Measurements from ENCODE around the gene PTPN6.

Gene PTPN6

GRCh38 chr12:6942331-6942665, 8.9 kb upstream of the PTPN6 start:
- no peak for DNase-seq
- no peak overlapping the region for H3K4ac ChIP-seq (ENCODE audit: low read depth in 1 of 2, low read length in 2 of 2)
- no peaks in the 10 kb centered on the region for H3K9me3 ChIP-seq (ENCODE audit: control insufficient read depth, low read length)
- H3K9ac ChIP-seq (ENCODE audit: low read length), result peak overlapping the region; percentile 93
- H4K8ac ChIP-seq (ENCODE audit: low read length), result peak overlapping the region; percentile 47
- H3K79me1 ChIP-seq (replicated peaks; ENCODE audit: low read length, poor library complexity, severe bottlenecking), result peaks cover 11% of the 10 kb centered on the region
- H3K14ac ChIP-seq (ENCODE audit: low read length in 2 of 2), result no peak overlapping the region
- no peak overlapping the region for H2AFZ ChIP-seq (ENCODE audit: low read depth, low read length)
- H3K18ac ChIP-seq (ENCODE audit: low read depth in 1 of 2, low read length in 2 of 2), result no peak overlapping the region
- H3K4me3 ChIP-seq (ENCODE audit: insufficient read depth in 1 of 2, low read depth in 1 of 2, low read length in 2 of 2), result peak overlapping the region in 1 of 2 experiments; percentile 30
- H3K4me1 ChIP-seq (ENCODE audit: control insufficient read depth, insufficient read depth, low read depth, low read length), result peaks cover 42% of the 10 kb centered on the region
- H3K4me2 ChIP-seq (ENCODE audit: low read length, poor library complexity, severe bottlenecking), result no peak overlapping the region
- H4K91ac ChIP-seq (ENCODE audit: low read length), result no peak overlapping the region
- no peak overlapping the region for H2BK120ac ChIP-seq (ENCODE audit: low read depth, low read length)
- peak overlapping the region; percentile 47 for H3K27ac ChIP-seq (ENCODE audit: low read length, poor library complexity, severe bottlenecking)
- H2BK15ac ChIP-seq (ENCODE audit: low read depth, poor library complexity, severe bottlenecking), result peak overlapping the region; percentile 20
- H3K27me3 ChIP-seq (ENCODE audit: control insufficient read depth in 1 of 2, insufficient read depth in 1 of 2, low read length in 2 of 2), result no peaks in the 10 kb centered on the region
- H2BK5ac ChIP-seq (ENCODE audit: low read depth, low read length, poor library complexity, severe bottlenecking), result no peak overlapping the region
- no peak overlapping the region for H3K23ac ChIP-seq (ENCODE audit: low read length in 2 of 2)
- H3K36me3 ChIP-seq (ENCODE audit: control insufficient read depth in 1 of 2, insufficient read depth in 2 of 2, low read depth in 1 of 2, low read length in 2 of 2), result peaks cover 44 to 53% of the 10 kb centered on the region in 2 experiments
- WGBS, result 98% methylated on average over 11 of the region's 11 CpGs
- H2BK12ac ChIP-seq (ENCODE audit: low read length in 2 of 2), result peak overlapping the region in 1 of 2 experiments; percentile 74
- no peak overlapping the region for H2AK5ac ChIP-seq (ENCODE audit: low read length, severe bottlenecking)

GRCh38 chr12:6943389-6943721, 7.8 kb upstream of the PTPN6 start:
- Histone ChIP-seq H2BK120ac (ENCODE audit: low read depth, low read length) (no peak overlapping the region), H3K27me3 (ENCODE audit: control insufficient read depth in 1 of 2, insufficient read depth in 1 of 2, low read length in 2 of 2) (no peaks in the 10 kb centered on the region), H2AK5ac (ENCODE audit: low read length, severe bottlenecking) (peak overlapping the region; percentile 38), H4K91ac (ENCODE audit: low read length) (no peak overlapping the region), H3K9ac (ENCODE audit: low read length) (peak overlapping the region; percentile 93), H3K79me1 (replicated peaks; ENCODE audit: low read length, poor library complexity, severe bottlenecking) (peaks cover 14% of the 10 kb centered on the region), H2BK5ac (ENCODE audit: low read depth, low read length, poor library complexity, severe bottlenecking) (no peak overlapping the region), H3K4me2 (ENCODE audit: low read length, poor library complexity, severe bottlenecking) (peak overlapping the region; percentile 3), H3K36me3 (ENCODE audit: control insufficient read depth in 1 of 2, insufficient read depth in 2 of 2, low read depth in 1 of 2, low read length in 2 of 2) (peaks cover 44 to 46% of the 10 kb centered on the region in 2 experiments), H3K14ac (ENCODE audit: low read length in 2 of 2) (no peak overlapping the region), H2BK15ac (ENCODE audit: low read depth, poor library complexity, severe bottlenecking) (no peak overlapping the region), H3K18ac (ENCODE audit: low read depth in 1 of 2, low read length in 2 of 2) (no peak overlapping the region), H3K4me1 (ENCODE audit: control insufficient read depth, insufficient read depth, low read depth, low read length) (peaks cover 34% of the 10 kb centered on the region), H3K9me3 (ENCODE audit: control insufficient read depth, low read length) (no peaks in the 10 kb centered on the region), H4K8ac (ENCODE audit: low read length) (peak overlapping the region; percentile 68), H3K4ac (ENCODE audit: low read depth in 1 of 2, low read length in 2 of 2) (peak overlapping the region in 1 of 2 experiments; percentile 32), H3K23ac (ENCODE audit: low read length in 2 of 2) (no peak overlapping the region), H3K4me3 (ENCODE audit: insufficient read depth in 1 of 2, low read depth in 1 of 2, low read length in 2 of 2) (peak overlapping the region in 1 of 2 experiments; percentile 82), H2AFZ (ENCODE audit: low read depth, low read length) (no peak overlapping the region), H3K27ac (ENCODE audit: low read length, poor library complexity, severe bottlenecking) (peak overlapping the region; percentile 94), H2BK12ac (ENCODE audit: low read length in 2 of 2) (no peak overlapping the region)
- DNase-seq, result peak; percentile 97
- WGBS, result 4% methylated on average over 10 of the region's 13 CpGs

GRCh38 chr12:6943722-6944380, 7.3 kb upstream of the PTPN6 start, which contains the start of the genes C12orf57 and RNU7-1:
Gene C12orf57 (plus strand): TSS chr12:6944022. CDS start chr12:6944122, 100 bp downstream.
Gene RNU7-1 (plus strand): TSS chr12:6943816.
- Histone ChIP-seq H3K4ac (ENCODE audit: low read depth in 1 of 2, low read length in 2 of 2) (peak within 1 kb of the TSS; percentile 62 to 88), H3K36me3 (ENCODE audit: control insufficient read depth in 1 of 2, insufficient read depth in 2 of 2, low read depth in 1 of 2, low read length in 2 of 2) (peaks cover 39 to 41% of the 10 kb centered on the region in 2 experiments), H4K91ac (ENCODE audit: low read length) (peak within 1 kb of the TSS; percentile 40), H2BK12ac (ENCODE audit: low read length in 2 of 2) (peak within 1 kb of the TSS; percentile 8 to 14), H2BK120ac (ENCODE audit: low read depth, low read length) (no peak within 1 kb of the TSS), H3K23ac (ENCODE audit: low read length in 2 of 2) (peak within 1 kb of the TSS in 1 of 2 experiments; percentile 35), H2AFZ (ENCODE audit: low read depth, low read length) (peak within 1 kb of the TSS; percentile 36), H3K27me3 (ENCODE audit: control insufficient read depth in 1 of 2, insufficient read depth in 1 of 2, low read length in 2 of 2) (no peaks in the 10 kb centered on the region), H3K27ac (ENCODE audit: low read length, poor library complexity, severe bottlenecking) (peak within 1 kb of the TSS; percentile 94), H3K9ac (ENCODE audit: low read length) (peak within 1 kb of the TSS; percentile 93), H2BK5ac (ENCODE audit: low read depth, low read length, poor library complexity, severe bottlenecking) (peak within 1 kb of the TSS; percentile 5), H4K8ac (ENCODE audit: low read length) (peak within 1 kb of the TSS; percentile 68), H3K4me1 (ENCODE audit: control insufficient read depth, insufficient read depth, low read depth, low read length) (peaks cover 33% of the 10 kb centered on the region), H2BK15ac (ENCODE audit: low read depth, poor library complexity, severe bottlenecking) (peak within 1 kb of the TSS; percentile 58), H3K4me3 (ENCODE audit: insufficient read depth in 1 of 2, low read depth in 1 of 2, low read length in 2 of 2) (peak within 1 kb of the TSS; percentile 58 to 82), H3K18ac (ENCODE audit: low read depth in 1 of 2, low read length in 2 of 2) (peak within 1 kb of the TSS; percentile 44 to 68), H2AK5ac (ENCODE audit: low read length, severe bottlenecking) (peak within 1 kb of the TSS; percentile 86), H3K9me3 (ENCODE audit: control insufficient read depth, low read length) (no peaks in the 10 kb centered on the region), H3K14ac (ENCODE audit: low read length in 2 of 2) (peak within 1 kb of the TSS in 1 of 2 experiments; percentile 35), H3K4me2 (ENCODE audit: low read length, poor library complexity, severe bottlenecking) (peak within 1 kb of the TSS; percentile 85), H3K79me1 (replicated peaks; ENCODE audit: low read length, poor library complexity, severe bottlenecking) (peaks cover 12% of the 10 kb centered on the region)
- peak; percentile 96 for DNase-seq
- WGBS, result 1% methylated on average over 29 of the region's 31 CpGs

GRCh38 chr12:6944381-6945186, 6.6 kb upstream of the PTPN6 start:
- peak overlapping the region; percentile 67 for H4K8ac ChIP-seq (ENCODE audit: low read length)
- peak overlapping the region; percentile 44 to 68 for H3K18ac ChIP-seq (ENCODE audit: low read depth in 1 of 2, low read length in 2 of 2)
- H2BK120ac ChIP-seq (ENCODE audit: low read depth, low read length), result no peak overlapping the region
- WGBS, result under 1% methylated on average over 41 of the region's 48 CpGs
- H4K91ac ChIP-seq (ENCODE audit: low read length), result peak overlapping the region; percentile 40
- peak overlapping the region; percentile 58 to 82 for H3K4me3 ChIP-seq (ENCODE audit: insufficient read depth in 1 of 2, low read depth in 1 of 2, low read length in 2 of 2)
- H3K27me3 ChIP-seq (ENCODE audit: control insufficient read depth in 1 of 2, insufficient read depth in 1 of 2, low read length in 2 of 2), result no peaks in the 10 kb centered on the region
- H3K4me2 ChIP-seq (ENCODE audit: low read length, poor library complexity, severe bottlenecking), result peak overlapping the region; percentile 85
- peaks cover 8% of the 10 kb centered on the region for H3K79me1 ChIP-seq (replicated peaks; ENCODE audit: low read length, poor library complexity, severe bottlenecking)
- no peak overlapping the region for H2BK15ac ChIP-seq (ENCODE audit: low read depth, poor library complexity, severe bottlenecking)
- peak overlapping the region; percentile 62 to 88 for H3K4ac ChIP-seq (ENCODE audit: low read depth in 1 of 2, low read length in 2 of 2)
- H3K4me1 ChIP-seq (ENCODE audit: control insufficient read depth, insufficient read depth, low read depth, low read length), result peaks cover 33% of the 10 kb centered on the region
- DNase-seq, result peak; percentile 95
- peak overlapping the region; percentile 93 for H3K9ac ChIP-seq (ENCODE audit: low read length)
- no peak overlapping the region for H3K23ac ChIP-seq (ENCODE audit: low read length in 2 of 2)
- peak overlapping the region in 1 of 2 experiments; percentile 35 for H3K14ac ChIP-seq (ENCODE audit: low read length in 2 of 2)
- H2BK5ac ChIP-seq (ENCODE audit: low read depth, low read length, poor library complexity, severe bottlenecking), result peak overlapping the region; percentile 5
- H2BK12ac ChIP-seq (ENCODE audit: low read length in 2 of 2), result peak overlapping the region; percentile 8 to 14
- peak overlapping the region; percentile 94 for H3K27ac ChIP-seq (ENCODE audit: low read length, poor library complexity, severe bottlenecking)
- no peaks in the 10 kb centered on the region for H3K9me3 ChIP-seq (ENCODE audit: control insufficient read depth, low read length)
- peak overlapping the region; percentile 86 for H2AK5ac ChIP-seq (ENCODE audit: low read length, severe bottlenecking)
- H3K36me3 ChIP-seq (ENCODE audit: control insufficient read depth in 1 of 2, insufficient read depth in 2 of 2, low read depth in 1 of 2, low read length in 2 of 2), result peaks cover 32 to 34% of the 10 kb centered on the region in 2 experiments
- peak overlapping the region; percentile 1 for H2AFZ ChIP-seq (ENCODE audit: low read depth, low read length)
